Activated CD4-positive, alpha-beta T cell treated with anti-CD3 and anti-CD28 coated beads for 36 hours (primary cell): ENCODE data around the gene C1orf122. TPM values are rescaled to one million over a fixed set of nuclear protein-coding genes. Genes with fewer than 3 reads are reported as not detected.

ENCODE experiments used
- ATAC-seq: fragments of 200-7000 bp; cut with Tn5 transposase; one replicate; pipeline ENCODE4 v1.10.0; 2021; ENCODE audit warnings: mild to moderate bottlenecking, moderate library complexity
- CTCF ChIA-PET: fragments of 350-600 bp; sonication (Branson Sonifier 250); formaldehyde crosslinking; loops from one replicate; lab custom pipeline; 2021; ENCODE audit warnings: antibody characterized with exemption; lab: Charles Lee
- POLR2A ChIA-PET: fragments of 350-600 bp; sonication (Branson Sonifier 250); formaldehyde crosslinking; loops from one replicate; lab custom pipeline; 2021; ENCODE audit warnings: antibody characterized with exemption, inconsistent platforms; lab: Charles Lee
- DNase-seq: peaks from one replicate; pipeline ENCODE4 v3.0.0-alpha.2; 2020
- H3K27ac Mint-ChIP-seq: one replicate; pipeline ENCODE4 v1.8.0; 2021; ENCODE audit warnings: mixed read lengths
- H3K27me3 Mint-ChIP-seq: one replicate; pipeline ENCODE4 v1.8.0; 2021; ENCODE audit warnings: mixed read lengths
- H3K36me3 Mint-ChIP-seq: one replicate; pipeline ENCODE4 v1.8.0; 2021; ENCODE audit warnings: low read depth, mixed read lengths
- H3K4me1 Mint-ChIP-seq: one replicate; pipeline ENCODE4 v1.8.0; 2021; ENCODE audit warnings: mixed read lengths
- H3K4me3 Mint-ChIP-seq: one replicate; pipeline ENCODE4 v1.8.0; 2021; ENCODE audit warnings: mild to moderate bottlenecking, moderate library complexity, mixed read lengths
- H3K9me3 Mint-ChIP-seq: one replicate; pipeline ENCODE4 v1.8.0; 2021; ENCODE audit warnings: low read depth, mixed read lengths
- intact Hi-C, 2 experiments: fragments of 100-400 bp; cut with DNase I in 1 of 2; cut with micrococcal nuclease in 1 of 2; formaldehyde crosslinking; loops; one replicate each; pipeline versions ENCODE4 v1.14.2 to v1.15.1; 2022 to 2024; cut with DNase I, micrococcal nuclease
- total RNA-seq, 2 experiments: library from RNA; stranded (reverse); gene quantifications; one replicate each; pipeline ENCODE4 v1.2.3, GENCODE V29; 2021

Gene C1orf122
- total RNA-seq, 2 experiments from 2014 or later = 10.8 to 17.9 TPM

- DNase-seq (no peak), ATAC-seq (no peak)
- H3K27ac Mint-ChIP-seq = no peak overlapping the region
- peaks cover 23% of the 10 kb centered on the region for H3K4me1 Mint-ChIP-seq
- intact Hi-C loops = no loop called here
- no peak overlapping the region for H3K4me3 Mint-ChIP-seq
- CTCF ChIA-PET = interaction anchor here (0.9 kb wide), 1 partner anchor 30 kb away, joined by 3 read pairs; no protein-coding TSS in a partner anchor
- POLR2A ChIA-PET = interaction anchor here (1.0 kb wide), 1 partner anchor 121 kb away, joined by 5 read pairs; no protein-coding TSS in a partner anchor
- H3K27me3 Mint-ChIP-seq = no peaks in the 10 kb centered on the region
- H3K36me3 Mint-ChIP-seq = peaks cover 35% of the 10 kb centered on the region
- no peaks in the 10 kb centered on the region for H3K9me3 Mint-ChIP-seq
Observed at GRCh38 chr1:37824001-37824400, 16.4 kb downstream of the C1orf122 start.

DNA sequence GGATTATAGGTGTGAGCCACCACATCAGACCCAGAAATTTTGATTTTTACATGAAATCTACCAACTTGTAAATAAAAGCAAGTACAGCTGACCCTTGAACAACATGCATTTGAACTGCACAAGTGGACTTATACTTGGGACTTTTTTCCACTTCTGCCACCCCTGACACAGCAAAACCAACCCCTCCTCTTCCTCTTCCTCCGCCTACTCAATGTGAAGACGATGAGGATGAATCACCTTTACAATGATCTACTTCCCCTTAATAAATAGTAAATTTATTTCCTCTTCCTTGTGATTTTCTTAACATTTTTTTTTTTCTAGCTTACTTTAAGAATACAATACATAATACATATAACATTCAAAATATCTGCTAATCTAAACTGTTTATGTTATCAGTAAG is 17.9 kb downstream of the C1orf122 start:
- Mint-ChIP-seq H3K9me3 (no peaks in the 10 kb centered on the region), H3K27me3 (no peaks in the 10 kb centered on the region), H3K4me3 (no peak overlapping the region), H3K27ac (peak overlapping the region; percentile 4), H3K4me1 (peaks cover 23% of the 10 kb centered on the region), H3K36me3 (peaks cover 33% of the 10 kb centered on the region)
- DNase-seq (no peak), ATAC-seq (no peak)
- ChIA-PET POLR2A (no interaction called here), CTCF (interaction anchor here (0.7 kb wide), 1 partner anchor 86 kb away, joined by 3 read pairs; no protein-coding TSS in a partner anchor)
- intact Hi-C loops = no loop called here

DNA sequence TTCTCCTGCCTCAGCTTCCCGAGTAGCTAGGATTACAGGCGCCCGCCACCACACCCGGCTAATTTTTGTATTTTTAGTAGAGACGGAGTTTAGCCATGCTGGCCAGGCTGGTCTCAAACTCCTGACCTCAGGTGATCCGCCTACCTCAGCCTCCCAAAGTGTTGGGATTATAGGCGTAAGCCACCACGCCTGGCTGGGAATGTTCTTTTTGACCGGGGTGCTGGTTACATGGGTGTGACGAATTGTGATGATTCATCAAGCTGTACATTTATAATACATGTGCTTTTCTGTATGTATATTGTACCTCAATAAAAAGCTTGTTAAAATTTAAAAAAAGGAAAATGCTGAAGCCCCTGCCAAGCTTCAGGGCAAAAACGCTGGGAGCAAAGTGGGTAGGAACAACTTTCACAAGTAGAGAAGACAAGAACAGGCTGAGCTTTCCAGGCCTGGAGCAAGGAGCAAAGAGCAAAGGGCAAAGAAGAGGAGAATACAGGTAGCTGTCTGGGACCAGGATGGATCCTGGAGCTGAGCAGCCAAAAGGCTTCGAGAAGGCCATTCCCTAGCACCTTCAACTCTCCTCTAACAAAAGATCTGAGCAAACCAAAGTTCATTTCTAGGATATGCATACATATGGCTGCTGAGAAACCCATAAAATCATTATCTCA is 21.0 kb downstream of the C1orf122 start:
- DNase-seq = no peak
- no peak overlapping the region for H3K4me3 Mint-ChIP-seq
- peaks cover 15% of the 10 kb centered on the region for H3K4me1 Mint-ChIP-seq
- no peak for ATAC-seq
- ChIA-PET CTCF (no interaction called here), POLR2A (interaction anchor here (0.6 kb wide), 1 partner anchor 98 kb away, joined by 3 read pairs; no protein-coding TSS in a partner anchor)
- H3K27me3 Mint-ChIP-seq = no peaks in the 10 kb centered on the region
- no peak overlapping the region for H3K27ac Mint-ChIP-seq
- H3K9me3 Mint-ChIP-seq = no peaks in the 10 kb centered on the region
- intact Hi-C loops = no loop called here
- peaks cover 23% of the 10 kb centered on the region for H3K36me3 Mint-ChIP-seq

DNA sequence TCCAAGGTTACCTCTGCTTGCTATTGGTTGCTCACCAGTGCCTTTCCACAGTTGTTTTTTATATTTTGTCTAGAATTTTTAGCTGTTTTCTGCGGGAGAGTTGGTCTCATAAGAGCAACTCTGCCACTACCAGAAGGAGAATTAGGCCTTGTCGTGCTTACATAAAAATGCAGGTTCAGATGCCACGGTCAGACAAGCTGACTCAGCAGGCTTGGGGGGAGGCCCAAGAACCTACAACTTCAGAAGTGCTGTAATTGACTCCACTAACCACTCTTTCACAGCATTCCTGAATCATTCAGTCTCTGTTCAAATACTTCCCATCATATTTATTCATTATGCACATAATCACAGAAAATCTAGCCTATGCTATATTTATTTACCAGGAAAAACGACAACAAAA is 23.5 kb downstream of the C1orf122 start:
- H3K9me3 Mint-ChIP-seq = no peaks in the 10 kb centered on the region
- POLR2A ChIA-PET = no interaction called here
- H3K27me3 Mint-ChIP-seq = no peaks in the 10 kb centered on the region
- H3K27ac Mint-ChIP-seq = no peak overlapping the region
- CTCF ChIA-PET = interaction anchor here (0.6 to 1.3 kb wide), 2 partner anchors 28 to 1603 kb away, joined by 3 to 5 read pairs; partner anchors contain the start of gene MTF1
- H3K36me3 Mint-ChIP-seq = peaks cover 32% of the 10 kb centered on the region
- peaks cover 2% of the 10 kb centered on the region for H3K4me1 Mint-ChIP-seq
- no peak overlapping the region for H3K4me3 Mint-ChIP-seq
- DNase-seq = no peak
- intact Hi-C loops = no loop called here
- no peak for ATAC-seq

GRCh38 chr1:37831809-37832208 is 24.2 kb downstream of the C1orf122 start:
- DNase-seq (no peak), ATAC-seq (no peak)
- no peak overlapping the region for H3K27ac Mint-ChIP-seq
- ChIA-PET POLR2A (no interaction called here), CTCF (interaction anchor here (1.3 kb wide), 1 partner anchor 28 kb away, joined by 5 read pairs; the partner anchor contains the start of gene MTF1)
- H3K36me3 Mint-ChIP-seq = peaks cover 32% of the 10 kb centered on the region
- H3K9me3 Mint-ChIP-seq = no peaks in the 10 kb centered on the region
- peaks cover under 1% of the 10 kb centered on the region for H3K4me1 Mint-ChIP-seq
- intact Hi-C loops = no loop called here
- H3K4me3 Mint-ChIP-seq = no peak overlapping the region
- H3K27me3 Mint-ChIP-seq = no peaks in the 10 kb centered on the region

DNA sequence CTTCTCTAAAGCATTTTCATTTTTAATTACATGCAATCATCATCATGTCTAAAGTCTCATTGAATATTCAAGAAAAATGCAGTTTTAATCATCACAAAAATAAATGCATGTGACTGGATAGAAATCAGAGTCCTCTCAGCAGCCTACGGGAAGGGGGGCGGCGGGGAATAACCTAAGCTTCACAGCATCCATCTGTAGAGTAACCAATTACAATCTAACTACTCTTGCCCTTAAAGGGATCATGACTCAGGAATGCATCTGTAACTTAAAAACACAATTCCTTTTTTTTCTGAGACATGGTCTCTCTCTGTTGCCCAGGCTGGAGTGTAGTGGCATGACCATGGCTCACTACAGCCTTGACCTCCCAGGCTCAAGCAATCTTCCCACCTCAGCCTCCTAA is 29.2 kb downstream of the C1orf122 start:
- Mint-ChIP-seq H3K27ac (no peak overlapping the region), H3K4me3 (no peak overlapping the region), H3K9me3 (no peaks in the 10 kb centered on the region), H3K4me1 (no peaks in the 10 kb centered on the region), H3K27me3 (no peaks in the 10 kb centered on the region), H3K36me3 (peaks cover 34% of the 10 kb centered on the region)
- ATAC-seq (no peak), DNase-seq (no peak)
- ChIA-PET POLR2A (no interaction called here), CTCF (interaction anchor here (0.9 kb wide), 1 partner anchor 24 kb away, joined by 3 read pairs; no protein-coding TSS in a partner anchor)
- intact Hi-C loops = no loop called here

GRCh38 chr1:37839676-37840075 is 32.1 kb downstream of the C1orf122 start:
- no peak for ATAC-seq
- Mint-ChIP-seq H3K4me1 (peaks cover 10% of the 10 kb centered on the region), H3K36me3 (peaks cover 29% of the 10 kb centered on the region), H3K4me3 (no peak overlapping the region), H3K9me3 (no peaks in the 10 kb centered on the region), H3K27me3 (no peaks in the 10 kb centered on the region), H3K27ac (no peak overlapping the region)
- DNase-seq = no peak
- ChIA-PET CTCF (interaction anchor here (1.2 kb wide), 1 partner anchor 20 kb away, joined by 3 read pairs; no protein-coding TSS in a partner anchor), POLR2A (no interaction called here)
- intact Hi-C loops = no loop called here

DNA sequence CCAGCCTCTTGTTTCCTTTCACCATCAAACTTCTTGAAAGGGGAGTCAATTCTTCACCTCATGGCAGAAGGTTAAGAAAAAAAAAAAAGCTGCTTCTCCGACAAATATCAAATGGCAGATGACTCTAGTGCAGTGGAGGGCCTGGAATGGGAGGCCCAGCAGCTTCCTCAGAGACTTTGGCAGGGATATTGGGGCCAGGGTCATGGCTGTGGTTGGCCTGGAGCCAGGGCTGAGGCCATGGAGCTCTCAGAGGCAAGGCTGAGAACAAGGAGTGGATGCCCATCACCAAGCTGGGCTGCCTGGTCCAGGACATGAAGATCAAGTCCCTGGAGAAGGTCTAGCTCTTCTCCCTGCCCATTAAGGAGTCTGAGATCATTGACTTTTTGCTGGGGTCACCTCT is 33.1 kb downstream of the C1orf122 start:
- CTCF ChIA-PET = interaction anchor here (0.6 to 0.7 kb wide), 2 partner anchors 19 to 467 kb away, joined by 3 to 4 read pairs; no protein-coding TSS in a partner anchor
- ATAC-seq = no peak
- DNase-seq = no peak
- Mint-ChIP-seq H3K27ac (no peak overlapping the region), H3K9me3 (no peaks in the 10 kb centered on the region), H3K36me3 (peaks cover 28% of the 10 kb centered on the region), H3K4me1 (peaks cover 18% of the 10 kb centered on the region), H3K4me3 (no peak overlapping the region), H3K27me3 (no peaks in the 10 kb centered on the region)
- POLR2A ChIA-PET = no interaction called here
- intact Hi-C loops = no loop called here

DNA sequence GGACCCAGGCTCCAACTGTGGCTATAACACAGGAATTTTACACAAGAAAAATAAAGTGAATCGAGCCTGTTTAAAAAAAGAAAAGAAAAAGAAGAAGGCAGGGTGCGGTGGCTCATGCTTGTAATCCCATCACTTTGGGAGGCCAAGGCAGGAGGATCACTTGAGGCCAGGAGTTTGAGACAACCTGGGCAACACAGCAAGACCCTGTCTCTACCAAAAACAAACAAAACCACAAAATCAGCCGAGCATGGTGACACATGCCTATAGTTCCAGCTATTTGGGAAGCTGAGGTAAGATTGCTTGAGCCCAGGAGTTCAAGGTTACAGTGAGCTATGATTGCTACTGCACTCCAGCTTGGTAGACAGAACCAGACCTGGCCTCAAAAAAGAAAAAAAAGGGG is 34.1 kb downstream of the C1orf122 start:
- POLR2A ChIA-PET = no interaction called here
- peaks cover 28% of the 10 kb centered on the region for H3K4me1 Mint-ChIP-seq

GRCh38 chr1:37844536-37844935 is 36.9 kb downstream of the C1orf122 start:
- no peak for DNase-seq
- H3K27ac Mint-ChIP-seq = no peak overlapping the region
- no peaks in the 10 kb centered on the region for H3K27me3 Mint-ChIP-seq
- peaks cover 28% of the 10 kb centered on the region for H3K36me3 Mint-ChIP-seq
- H3K4me1 Mint-ChIP-seq = peaks cover 47% of the 10 kb centered on the region
- H3K9me3 Mint-ChIP-seq = no peaks in the 10 kb centered on the region
- POLR2A ChIA-PET = no interaction called here
- H3K4me3 Mint-ChIP-seq = no peak overlapping the region
- intact Hi-C loops = no loop called here
- ATAC-seq = no peak
- CTCF ChIA-PET = interaction anchor here (1.0 to 1.8 kb wide), 3 partner anchors 11 to 18 kb away, joined by 3 to 4 read pairs (median 3); no protein-coding TSS in a partner anchor

More for the DNA sequence above, 34.1 kb downstream of the C1orf122 start:
- CTCF ChIA-PET = interaction anchor here (1.0 kb wide), 1 partner anchor 149 kb away, joined by 3 read pairs; no protein-coding TSS in a partner anchor
- ATAC-seq = no peak
- DNase-seq = no peak
- Mint-ChIP-seq H3K4me3 (no peak overlapping the region), H3K27ac (no peak overlapping the region), H3K36me3 (peaks cover 28% of the 10 kb centered on the region), H3K27me3 (no peaks in the 10 kb centered on the region), H3K9me3 (no peaks in the 10 kb centered on the region)
- intact Hi-C loops = no loop called here

DNA sequence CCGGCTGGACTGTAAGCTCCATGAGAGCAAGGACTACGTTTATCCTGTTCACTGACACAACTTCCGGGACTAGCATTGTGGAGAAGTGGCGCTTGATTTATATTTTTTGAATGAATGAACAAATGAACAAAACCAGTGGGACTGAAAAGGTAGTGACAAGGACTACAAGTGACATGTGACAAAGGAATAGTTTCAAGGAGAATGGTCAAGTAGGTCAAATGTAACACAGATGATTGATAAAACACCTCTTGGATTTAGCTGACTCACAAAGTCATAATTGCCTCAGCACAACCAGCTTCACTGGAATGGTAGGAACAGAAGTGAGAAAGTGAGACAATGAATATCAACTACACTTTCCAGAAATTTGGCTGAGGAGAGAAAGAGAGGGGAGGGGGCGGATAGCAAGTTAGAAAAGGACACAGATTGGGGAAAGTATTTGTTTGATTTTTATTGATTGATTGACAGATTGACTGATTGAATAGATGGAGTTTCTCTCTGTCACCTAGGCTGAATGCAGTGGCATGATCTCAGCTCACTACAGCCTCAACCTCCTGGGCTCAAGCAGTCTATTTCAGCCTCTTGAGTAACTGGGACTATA is 37.6 kb downstream of the C1orf122 start:
- DNase-seq = no peak
- H3K27ac Mint-ChIP-seq = no peak overlapping the region
- ChIA-PET POLR2A (no interaction called here), CTCF (interaction anchor here (1.0 to 1.8 kb wide), 3 partner anchors 10 to 17 kb away, joined by 3 to 4 read pairs (median 3); no protein-coding TSS in a partner anchor)
- peaks cover 48% of the 10 kb centered on the region for H3K4me1 Mint-ChIP-seq
- intact Hi-C loops = no loop called here
- peaks cover 23% of the 10 kb centered on the region for H3K36me3 Mint-ChIP-seq
- no peak overlapping the region for H3K4me3 Mint-ChIP-seq
- H3K27me3 Mint-ChIP-seq = no peaks in the 10 kb centered on the region
- no peaks in the 10 kb centered on the region for H3K9me3 Mint-ChIP-seq
- ATAC-seq = no peak
